GM10266 (cell line): ENCODE results near the gene TMEM181.

Source experiments
- DNase-seq: peaks from one replicate; pipeline ENCODE4 v3.0.0; 2012; ENCODE audit errors: extremely low spot score
- TF ChIP-seq, protein P1 (sequence below): IDR thresholded peaks from 2 replicates; pipeline ENCODE4 v1.5.1; 2012; ENCODE audit warnings: mild to moderate bottlenecking, low read depth; ENCODE audit not compliant: control insufficient read depth, insufficient read depth; ENCODE audit errors: missing control alignments

Gene TMEM181

DNA sequence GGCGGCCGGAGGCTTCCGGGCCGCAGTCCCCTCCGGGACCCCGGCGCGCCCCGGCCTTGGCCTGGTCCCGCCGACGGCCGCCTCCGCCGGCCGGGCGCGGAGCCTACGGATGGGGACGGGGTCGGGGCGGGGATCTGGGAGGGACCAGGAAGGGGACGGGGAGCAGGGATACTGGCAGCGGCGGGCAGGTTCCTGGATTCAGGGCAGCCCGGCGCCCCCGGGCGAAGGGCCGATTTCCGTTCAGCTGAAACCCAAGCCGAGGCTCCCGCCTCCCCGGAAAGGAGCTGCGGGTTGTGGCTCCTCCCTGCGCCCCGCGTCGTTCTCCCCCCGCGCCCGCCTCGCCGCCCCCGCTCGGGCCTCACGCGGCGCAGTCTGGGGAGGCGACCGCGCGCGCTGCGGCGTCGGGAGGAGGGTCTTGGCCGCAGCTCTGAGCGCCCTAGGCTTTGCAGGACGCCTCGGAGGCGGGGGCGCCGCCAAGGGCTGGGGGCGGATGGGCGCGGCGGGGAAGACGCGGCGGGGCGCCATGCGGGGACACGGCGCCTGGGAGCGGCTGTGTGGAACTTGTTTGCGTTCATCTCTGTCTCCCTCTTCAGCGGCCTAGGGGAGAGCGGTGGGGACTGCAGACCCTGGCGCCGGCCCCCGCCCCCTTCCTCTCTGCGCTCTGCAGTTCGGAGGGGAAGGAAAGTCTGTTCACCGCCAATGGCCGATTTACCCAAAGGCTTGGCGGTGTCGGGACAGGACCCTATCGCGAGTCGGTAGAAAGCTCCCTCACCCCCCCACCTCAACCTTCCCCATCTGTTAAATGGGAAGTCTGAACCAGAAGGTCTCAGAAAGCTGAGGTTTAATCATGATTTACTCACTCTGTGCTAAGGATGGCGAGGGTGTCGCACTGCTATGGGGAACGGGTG lies 22.7 kb upstream of the TMEM181 start:
- TF ChIP-seq, protein P1, sequence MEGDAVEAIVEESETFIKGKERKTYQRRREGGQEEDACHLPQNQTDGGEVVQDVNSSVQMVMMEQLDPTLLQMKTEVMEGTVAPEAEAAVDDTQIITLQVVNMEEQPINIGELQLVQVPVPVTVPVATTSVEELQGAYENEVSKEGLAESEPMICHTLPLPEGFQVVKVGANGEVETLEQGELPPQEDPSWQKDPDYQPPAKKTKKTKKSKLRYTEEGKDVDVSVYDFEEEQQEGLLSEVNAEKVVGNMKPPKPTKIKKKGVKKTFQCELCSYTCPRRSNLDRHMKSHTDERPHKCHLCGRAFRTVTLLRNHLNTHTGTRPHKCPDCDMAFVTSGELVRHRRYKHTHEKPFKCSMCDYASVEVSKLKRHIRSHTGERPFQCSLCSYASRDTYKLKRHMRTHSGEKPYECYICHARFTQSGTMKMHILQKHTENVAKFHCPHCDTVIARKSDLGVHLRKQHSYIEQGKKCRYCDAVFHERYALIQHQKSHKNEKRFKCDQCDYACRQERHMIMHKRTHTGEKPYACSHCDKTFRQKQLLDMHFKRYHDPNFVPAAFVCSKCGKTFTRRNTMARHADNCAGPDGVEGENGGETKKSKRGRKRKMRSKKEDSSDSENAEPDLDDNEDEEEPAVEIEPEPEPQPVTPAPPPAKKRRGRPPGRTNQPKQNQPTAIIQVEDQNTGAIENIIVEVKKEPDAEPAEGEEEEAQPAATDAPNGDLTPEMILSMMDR, result no peak
- DNase-seq, result peak; percentile 61

DNA sequence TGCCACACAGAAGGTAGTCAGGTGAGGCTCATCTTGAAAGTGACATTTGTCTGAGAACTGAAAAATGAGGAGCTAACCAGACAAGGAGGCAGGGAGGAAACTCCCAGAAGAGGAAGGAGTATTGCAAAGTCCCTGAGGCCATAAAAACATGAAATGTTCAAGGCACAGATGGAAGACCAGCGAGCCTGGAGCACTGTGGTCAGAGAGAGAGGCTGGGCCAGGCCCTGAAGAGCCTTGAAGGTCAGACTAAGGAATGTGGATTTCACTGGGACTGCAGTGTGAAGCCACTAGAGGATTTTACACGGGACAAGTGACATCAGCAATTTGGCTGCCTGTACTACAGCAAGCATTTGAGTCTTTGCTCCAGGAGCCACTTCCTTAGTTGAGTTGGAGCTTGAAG lies 21.1 kb upstream of the TMEM181 start:
- DNase-seq, result no peak
- TF ChIP-seq, protein P1, result no peak

DNA sequence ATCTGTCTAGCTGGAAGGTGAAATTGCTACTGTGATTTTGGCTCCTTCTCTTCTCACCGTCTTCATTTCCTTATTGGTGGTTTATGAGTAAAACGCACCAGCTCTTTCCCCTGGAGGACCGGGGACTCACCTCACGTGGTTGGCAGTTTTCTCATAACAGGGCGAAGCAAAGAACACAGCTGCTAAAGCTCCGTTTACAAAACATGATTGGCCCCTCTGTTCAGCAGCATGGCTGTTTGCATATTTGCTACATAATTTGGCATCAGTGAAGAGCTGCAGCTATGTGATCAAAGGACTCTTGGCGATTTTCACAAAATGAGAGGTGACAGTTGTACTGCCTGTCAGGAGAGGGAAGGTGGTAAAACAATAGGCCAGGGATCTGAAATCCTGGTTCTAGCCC lies 20.5 kb upstream of the TMEM181 start:
- TF ChIP-seq, protein P1, result no peak
- DNase-seq, result no peak

DNA sequence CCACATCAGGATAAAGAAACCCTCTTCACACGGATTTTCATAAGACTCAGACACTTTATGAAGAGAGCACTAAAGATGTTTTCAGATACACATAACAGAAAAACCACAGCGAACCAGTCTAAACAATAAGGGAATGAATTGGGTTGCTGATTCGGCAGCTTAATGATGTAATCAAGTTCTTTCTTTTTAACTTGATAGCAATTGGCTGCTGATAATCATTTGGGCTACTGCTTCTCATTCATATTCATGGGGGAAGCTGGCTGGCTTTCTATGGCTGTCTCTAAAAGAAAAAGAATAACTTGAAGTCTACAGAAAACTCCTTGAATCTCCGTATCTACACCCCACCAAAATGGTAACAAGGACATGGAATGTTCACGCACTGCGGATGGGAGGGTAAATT lies 20.0 kb upstream of the TMEM181 start:
- TF ChIP-seq, protein P1, result no peak
- no peak for DNase-seq

DNA sequence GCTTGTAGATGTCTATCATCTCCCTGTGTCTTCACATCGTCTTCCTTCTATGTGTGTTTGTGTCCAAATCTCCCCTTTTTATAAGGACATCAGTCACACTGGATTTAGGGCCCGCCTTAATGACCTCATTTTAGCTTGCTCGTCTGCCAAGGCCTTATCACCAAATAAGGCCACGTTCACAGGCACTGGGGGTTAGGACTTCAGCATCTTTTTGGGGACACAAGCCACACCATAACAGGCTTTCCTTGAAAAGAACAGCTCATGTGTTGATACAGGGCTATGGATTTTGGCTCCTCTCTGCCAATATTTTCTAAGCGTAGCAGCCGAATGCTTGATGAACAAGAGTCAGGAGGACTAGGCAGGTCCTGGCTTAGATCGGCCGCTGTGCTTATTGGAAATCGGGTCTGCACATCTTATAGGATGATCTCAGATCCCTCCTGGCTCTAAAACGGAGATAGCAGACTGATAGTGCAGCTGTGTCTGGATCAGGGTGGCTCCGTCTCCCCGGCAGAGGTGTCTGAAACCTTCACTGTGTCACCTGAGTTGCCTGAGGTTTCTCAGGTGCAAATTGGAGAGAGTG lies 16.2 kb upstream of the TMEM181 start:
- no peak for DNase-seq
- TF ChIP-seq, protein P1, result no peak

DNA sequence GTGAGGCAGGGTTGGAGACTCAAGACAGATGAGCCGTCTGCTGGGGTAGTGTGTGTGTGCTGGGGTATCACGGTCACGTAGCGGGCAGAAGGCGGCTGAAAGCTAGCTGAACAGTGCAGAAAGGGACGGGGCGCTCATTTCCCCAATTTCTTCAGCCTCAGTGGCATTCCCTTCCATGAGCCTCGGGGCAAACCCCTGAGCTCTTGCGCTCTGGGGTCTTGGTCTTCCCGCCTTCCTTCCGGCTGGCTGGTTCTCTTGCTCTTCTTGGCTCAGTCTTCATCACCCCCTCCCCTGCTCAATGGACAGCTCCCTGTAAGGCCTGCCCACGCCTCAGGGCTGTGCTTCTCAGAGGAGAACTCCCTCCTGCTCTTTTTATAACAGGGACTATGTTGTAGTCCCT lies 15.5 kb upstream of the TMEM181 start:
- DNase-seq, result no peak
- TF ChIP-seq, protein P1, result no peak
